Measurements from ENCODE around the gene PTPRD. TPM values are rescaled to one million over a fixed set of nuclear protein-coding genes. Genes with fewer than 3 reads are reported as not detected.

Gene PTPRD
- total RNA-seq, 1 experiment from 2014 or later: 32.5 TPM

- H3K79me2 ChIP-seq (ENCODE audit: insufficient read depth, low read length): no peaks in the 10 kb centered on the region
- H3K23me2 ChIP-seq (ENCODE audit: insufficient read length, low read depth, low read length, poor library complexity, severe bottlenecking): no peaks in the 10 kb centered on the region
- Mint-ChIP-seq H3K4me1 (peaks cover 5 to 7% of the 10 kb centered on the region in 2 experiments; a peak in 3 of 4 replicates), H3K36me3 (ENCODE audit: insufficient read depth in 1 of 3, low read depth in 3 of 3) (no peaks in the 10 kb centered on the region), H3K27me3 (ENCODE audit: low read depth) (no peaks in the 10 kb centered on the region), H3K27ac (no peak overlapping the region), H3K4me3 (no peak overlapping the region), H3K9me3 (no peaks in the 10 kb centered on the region)
- no peak overlapping the region for H2BK20ac ChIP-seq (ENCODE audit: low read depth, low read length, poor library complexity, severe bottlenecking)
- no peaks in the 10 kb centered on the region for H3K9me3 ChIP-seq (ENCODE audit: control insufficient read depth, low read depth, low read length)
- no peak overlapping the region for H3K14ac ChIP-seq (ENCODE audit: insufficient read depth, low read length)
- H4K20me1 ChIP-seq (ENCODE audit: control insufficient read depth, insufficient read depth, insufficient read length): no peaks in the 10 kb centered on the region
- no peak overlapping the region for H3T11ph ChIP-seq (ENCODE audit: low read length)
- no peak overlapping the region for H4K91ac ChIP-seq (ENCODE audit: insufficient read length, low read depth, low read length)
- no peak overlapping the region for H2BK12ac ChIP-seq (ENCODE audit: insufficient read length, low read depth, low read length)
- H2BK15ac ChIP-seq (ENCODE audit: low read depth, low read length): no peak overlapping the region
- no peak overlapping the region for H3K9ac ChIP-seq (ENCODE audit: extremely low read depth, insufficient read length, low read length)
- H4K8ac ChIP-seq (replicated peaks; ENCODE audit: insufficient read length, low read depth, low read length): no peak overlapping the region
- no peak overlapping the region for H2BK120ac ChIP-seq (ENCODE audit: low read depth, low read length, poor library complexity, severe bottlenecking)
- no peak overlapping the region for H3K23ac ChIP-seq (ENCODE audit: insufficient read length, low read depth, low read length)
- H3K56ac ChIP-seq (ENCODE audit: insufficient read length, low read depth, low read length): no peak overlapping the region
- H3K18ac ChIP-seq (ENCODE audit: insufficient read length, low read depth, low read length): no peak overlapping the region
- H3K4me1 ChIP-seq (ENCODE audit: insufficient read depth, low read length): no peaks in the 10 kb centered on the region; the same call in 1 of the 2 replicates
- no peak overlapping the region for H4K5ac ChIP-seq (ENCODE audit: insufficient read length, low read depth, low read length)
- no peaks in the 10 kb centered on the region for H3K27me3 ChIP-seq (ENCODE audit: insufficient read depth, low read length)
- no peaks in the 10 kb centered on the region for H3K79me1 ChIP-seq (ENCODE audit: insufficient read depth, low read depth, low read length, poor library complexity, severe bottlenecking)
- no peak for DNase-seq
- no CpG with 5 or more reads among the region's 3 CpGs for WGBS (ENCODE audit: extremely low coverage, insufficient read length, low lambda C conversion rate)
- H2BK5ac ChIP-seq (ENCODE audit: insufficient read length, low read length): no peak overlapping the region
- H3K4me2 ChIP-seq (ENCODE audit: insufficient read depth, insufficient read length, low read length): no peak overlapping the region
- no peak overlapping the region for H2AK5ac ChIP-seq (ENCODE audit: insufficient read length, low read length)
- no peak for TF ChIP-seq CTCF (conservative IDR thresholded peaks at IDR 0.05)
- no peak overlapping the region for H3K27ac ChIP-seq (ENCODE audit: insufficient read length, low read depth, low read length)
- H3K4ac ChIP-seq (ENCODE audit: low read depth, low read length): no peak overlapping the region
- H2AFZ ChIP-seq (ENCODE audit: low read length): no peak overlapping the region
Measured at GRCh38 chr9:9212963-9213362, 1399.8 kb downstream of the PTPRD start.

All from H9 (cell line).